BLaER1 treated with 17β-estradiol and CSF1 and Interleukin-3, amounts not matched to agents 10 nM and 100 nM (cell line): ENCODE measurements around the gene SF3A2.
"Not testable (repeated sequence)": the region's sequence is repeated elsewhere in the genome, so short reads cannot be mapped to it uniquely, and the experiment has no call there.

ENCODE experiments used
- H3K27ac ChIP-seq, 11 experiments: shearing (Covaris generic); formaldehyde crosslinking; 2 replicates each; pipeline ENCODE4 v1.8.1; 2022
- H3K27me3 ChIP-seq, 11 experiments: shearing (Covaris generic); formaldehyde crosslinking; 2 replicates each; pipeline ENCODE4 v1.8.1; 2022
- H3K36me3 ChIP-seq, 11 experiments: shearing (Covaris generic); formaldehyde crosslinking; 2 replicates each; pipeline ENCODE4 v1.8.1; 2022
- H3K4me1 ChIP-seq, 10 experiments: shearing (Covaris generic); formaldehyde crosslinking; 2 replicates each; pipeline ENCODE4 v1.8.1; 2022
- H3K4me2 ChIP-seq, 11 experiments: shearing (Covaris generic); formaldehyde crosslinking; 2 replicates each; pipeline ENCODE4 v1.8.1; 2022
- H3K4me3 ChIP-seq, 10 experiments: shearing (Covaris generic); formaldehyde crosslinking; 2 replicates each; pipeline ENCODE4 v1.8.1; 2022
- H3K9ac ChIP-seq, 11 experiments: shearing (Covaris generic); formaldehyde crosslinking; 2 replicates each; pipeline ENCODE4 v1.8.1; 2022
- H3K9me3 ChIP-seq, 11 experiments: shearing (Covaris generic); formaldehyde crosslinking; replicated peaks in 1 of 11; 2 replicates each; pipeline ENCODE4 v1.8.1; 2022
- H4K20me1 ChIP-seq, 11 experiments: shearing (Covaris generic); formaldehyde crosslinking; 2 replicates each; pipeline ENCODE4 v1.8.1; 2022
- Cebpa-rat ChIP-seq, 11 experiments: shearing (Covaris generic); IDR thresholded peaks; 2 replicates each; pipeline ENCODE4 v1.8.1; 2022

Gene SF3A2

GRCh38 chr19:2193807-2194206 is 42.8 kb upstream of the SF3A2 start:
- H4K20me1 ChIP-seq, result peaks cover 95 to 100% (median 100%) of the 10 kb centered on the region in 11 experiments
- no peaks in the 10 kb centered on the region for H3K9me3 ChIP-seq
- no peak overlapping the region for H3K4me3 ChIP-seq
- TF ChIP-seq Cebpa-rat (IDR thresholded peaks at IDR 0.05), result no peak
- no peaks in the 10 kb centered on the region for H3K27me3 ChIP-seq
- no peak overlapping the region for H3K4me2 ChIP-seq
- no peak overlapping the region for H3K27ac ChIP-seq
- peaks cover 88 to 100% (median 98%) of the 10 kb centered on the region in 11 experiments for H3K36me3 ChIP-seq
- H3K9ac ChIP-seq, result peak overlapping the region in 2 of 11 experiments; percentile 2 to 20; a peak in 1 of 22 replicates
- H3K4me1 ChIP-seq, result peaks cover 37 to 48% (median 43%) of the 10 kb centered on the region in 10 experiments

GRCh38 chr19:2194513-2195078 is 42.0 kb upstream of the SF3A2 start:
- H4K20me1 ChIP-seq, result peaks cover 95 to 100% (median 100%) of the 10 kb centered on the region in 11 experiments
- no peak overlapping the region for H3K27ac ChIP-seq
- H3K9me3 ChIP-seq, result no peaks in the 10 kb centered on the region
- TF ChIP-seq Cebpa-rat (IDR thresholded peaks at IDR 0.05), result no peak
- no peak overlapping the region for H3K4me3 ChIP-seq
- H3K27me3 ChIP-seq, result no peaks in the 10 kb centered on the region
- H3K4me2 ChIP-seq, result no peak overlapping the region
- H3K36me3 ChIP-seq, result peaks cover 82 to 97% (median 93%) of the 10 kb centered on the region in 11 experiments
- H3K9ac ChIP-seq, result no peak overlapping the region
- peaks cover 37 to 48% (median 43%) of the 10 kb centered on the region in 10 experiments for H3K4me1 ChIP-seq

GRCh38 chr19:2195361-2195760 is 41.3 kb upstream of the SF3A2 start:
- peaks cover 82 to 97% (median 93%) of the 10 kb centered on the region in 11 experiments for H3K36me3 ChIP-seq
- H3K9me3 ChIP-seq, result no peaks in the 10 kb centered on the region
- peaks cover 31 to 43% (median 40%) of the 10 kb centered on the region in 10 experiments for H3K4me1 ChIP-seq
- H3K9ac ChIP-seq, result no peak overlapping the region
- TF ChIP-seq Cebpa-rat (IDR thresholded peaks at IDR 0.05), result no peak
- H3K27ac ChIP-seq, result no peak overlapping the region
- no peak overlapping the region for H3K4me3 ChIP-seq
- H3K27me3 ChIP-seq, result no peaks in the 10 kb centered on the region
- no peak overlapping the region for H3K4me2 ChIP-seq
- peaks cover 95 to 100% (median 100%) of the 10 kb centered on the region in 11 experiments for H4K20me1 ChIP-seq

GRCh38 chr19:2195914-2196313 is 40.7 kb upstream of the SF3A2 start:
- H3K36me3 ChIP-seq, result peaks cover 79 to 97% (median 90%) of the 10 kb centered on the region in 11 experiments
- H3K4me1 ChIP-seq, result peaks cover 27 to 41% (median 38%) of the 10 kb centered on the region in 10 experiments
- no peak for TF ChIP-seq Cebpa-rat (IDR thresholded peaks at IDR 0.05)
- H3K4me3 ChIP-seq, result no peak overlapping the region
- no peaks in the 10 kb centered on the region for H3K9me3 ChIP-seq
- no peak overlapping the region for H3K4me2 ChIP-seq
- no peak overlapping the region for H3K9ac ChIP-seq
- no peaks in the 10 kb centered on the region for H3K27me3 ChIP-seq
- H3K27ac ChIP-seq, result no peak overlapping the region
- peaks cover 95 to 100% (median 100%) of the 10 kb centered on the region in 11 experiments for H4K20me1 ChIP-seq

GRCh38 chr19:2197270-2197669 is 39.4 kb upstream of the SF3A2 start:
- no peaks in the 10 kb centered on the region for H3K27me3 ChIP-seq
- H3K36me3 ChIP-seq, result peaks cover 78 to 97% (median 88%) of the 10 kb centered on the region in 11 experiments
- no peak overlapping the region for H3K4me3 ChIP-seq
- peak overlapping the region; percentile 64 to 88 (median 77) for H3K4me2 ChIP-seq
- no peak overlapping the region for H3K27ac ChIP-seq
- H3K9me3 ChIP-seq, result no peaks in the 10 kb centered on the region
- peaks cover 95 to 100% (median 100%) of the 10 kb centered on the region in 11 experiments for H4K20me1 ChIP-seq
- TF ChIP-seq Cebpa-rat (IDR thresholded peaks at IDR 0.05), result no peak
- peak overlapping the region in 6 of 11 experiments; percentile 14 to 38 (median 30); a peak in 3 of 22 replicates for H3K9ac ChIP-seq
- peaks cover 27 to 41% (median 38%) of the 10 kb centered on the region in 10 experiments for H3K4me1 ChIP-seq

GRCh38 chr19:2198317-2198716 is 38.3 kb upstream of the SF3A2 start:
- Histone ChIP-seq H3K27ac (no peak overlapping the region), H3K36me3 (peaks cover 78 to 97% (median 88%) of the 10 kb centered on the region in 11 experiments), H3K27me3 (no peaks in the 10 kb centered on the region), H3K4me3 (no peak overlapping the region), H4K20me1 (peaks cover 93 to 100% (median 100%) of the 10 kb centered on the region in 11 experiments), H3K9ac (peak overlapping the region in 9 of 11 experiments; percentile 6 to 56 (median 32); a peak in 12 of 22 replicates), H3K4me2 (peak overlapping the region; percentile 64 to 88 (median 77)), H3K9me3 (no peaks in the 10 kb centered on the region), H3K4me1 (peaks cover 27 to 41% (median 38%) of the 10 kb centered on the region in 10 experiments)
- TF ChIP-seq Cebpa-rat (IDR thresholded peaks at IDR 0.05), result no peak

GRCh38 chr19:2199215-2199614 is 37.4 kb upstream of the SF3A2 start:
- peak overlapping the region in 1 of 11 experiments; percentile 42; a peak in 2 of 22 replicates for H3K27ac ChIP-seq
- H3K9me3 ChIP-seq, result no peaks in the 10 kb centered on the region
- H3K36me3 ChIP-seq, result peaks cover 78 to 97% (median 88%) of the 10 kb centered on the region in 11 experiments
- peak overlapping the region; percentile 6 to 56 (median 32); a peak in 11 of 22 replicates for H3K9ac ChIP-seq
- no peaks in the 10 kb centered on the region for H3K27me3 ChIP-seq
- H3K4me3 ChIP-seq, result no peak overlapping the region
- H3K4me2 ChIP-seq, result peak overlapping the region; percentile 64 to 88 (median 77)
- peaks cover 95 to 100% (median 100%) of the 10 kb centered on the region in 11 experiments for H4K20me1 ChIP-seq
- no peak for TF ChIP-seq Cebpa-rat (IDR thresholded peaks at IDR 0.05)
- peaks cover 27 to 41% (median 38%) of the 10 kb centered on the region in 10 experiments for H3K4me1 ChIP-seq

GRCh38 chr19:2199861-2200623 is 36.6 kb upstream of the SF3A2 start:
- peak overlapping the region in 5 of 11 experiments; percentile 18 to 82 (median 74); a peak in 7 of 22 replicates for H3K4me2 ChIP-seq
- peaks cover 96 to 100% (median 100%) of the 10 kb centered on the region in 11 experiments for H4K20me1 ChIP-seq
- peak overlapping the region in 3 of 11 experiments; percentile 5 to 47 (median 13); a peak in 4 of 22 replicates for H3K9ac ChIP-seq
- H3K27ac ChIP-seq, result 0 out of 22 replicates have a peak overlapping the region, but pooled peaks of 1 of the 11 experiments have one; percentile 2
- no peak overlapping the region for H3K4me3 ChIP-seq
- H3K9me3 ChIP-seq, result no peaks in the 10 kb centered on the region
- TF ChIP-seq Cebpa-rat (IDR thresholded peaks at IDR 0.05), result no peak
- no peaks in the 10 kb centered on the region for H3K27me3 ChIP-seq
- peaks cover 78 to 97% (median 86%) of the 10 kb centered on the region in 11 experiments for H3K36me3 ChIP-seq
- peaks cover 27 to 44% (median 38%) of the 10 kb centered on the region in 10 experiments for H3K4me1 ChIP-seq

GRCh38 chr19:2200624-2201294 is 35.9 kb upstream of the SF3A2 start:
- Histone ChIP-seq H3K27ac (0 out of 22 replicates have a peak overlapping the region, but pooled peaks of 1 of the 11 experiments have one; percentile 2), H4K20me1 (peaks cover 95 to 100% (median 100%) of the 10 kb centered on the region in 11 experiments), H3K36me3 (peaks cover 78 to 97% (median 85%) of the 10 kb centered on the region in 11 experiments), H3K9ac (0 out of 22 replicates have a peak overlapping the region, but pooled peaks of 1 of the 11 experiments have one; percentile 47), H3K4me1 (peaks cover 27 to 44% (median 38%) of the 10 kb centered on the region in 10 experiments)
- H3K4me3 ChIP-seq, H3K27me3 ChIP-seq, H3K4me2 ChIP-seq, H3K9me3 ChIP-seq: not testable (repeated sequence)
